Stromal cell of bone marrow (primary cell): ENCODE results near the gene CCM2.
"Not testable (repeated sequence)": the region's sequence is repeated elsewhere in the genome, so short reads cannot be mapped to it uniquely, and the experiment has no call there.

Source experiments
- DNase-seq: peaks from one replicate; pipeline ENCODE4 v3.0.0-alpha.2; 2012; ENCODE audit warnings: low read depth

CCM2 gene

GRCh38 chr7:44981035-44981706 lies 18.8 kb upstream of the CCM2 start:
- DNase-seq, result no peak

GRCh38 chr7:44982535-44982923 lies 17.5 kb upstream of the CCM2 start:
- DNase-seq, result no peak

DNA sequence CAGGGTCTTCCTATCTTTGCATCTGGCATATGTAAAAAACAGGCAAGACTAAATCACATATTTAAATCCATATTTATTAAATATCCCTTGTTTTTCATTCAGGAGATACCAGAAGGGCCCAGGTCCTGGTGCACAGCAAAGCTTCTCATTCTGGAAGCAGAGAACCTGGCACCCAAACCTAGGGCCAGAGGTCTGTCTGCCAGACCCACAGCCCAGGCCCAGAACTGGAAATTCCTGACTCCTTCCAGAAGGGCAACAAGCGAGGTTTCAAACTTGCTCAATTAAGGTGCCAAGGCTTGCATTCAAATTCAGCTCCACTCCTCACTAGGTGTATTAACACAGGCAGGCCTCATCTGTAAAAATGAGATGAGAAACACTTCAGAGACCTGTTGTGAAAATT lies 17.0 kb upstream of the CCM2 start:
- no peak for DNase-seq

DNA sequence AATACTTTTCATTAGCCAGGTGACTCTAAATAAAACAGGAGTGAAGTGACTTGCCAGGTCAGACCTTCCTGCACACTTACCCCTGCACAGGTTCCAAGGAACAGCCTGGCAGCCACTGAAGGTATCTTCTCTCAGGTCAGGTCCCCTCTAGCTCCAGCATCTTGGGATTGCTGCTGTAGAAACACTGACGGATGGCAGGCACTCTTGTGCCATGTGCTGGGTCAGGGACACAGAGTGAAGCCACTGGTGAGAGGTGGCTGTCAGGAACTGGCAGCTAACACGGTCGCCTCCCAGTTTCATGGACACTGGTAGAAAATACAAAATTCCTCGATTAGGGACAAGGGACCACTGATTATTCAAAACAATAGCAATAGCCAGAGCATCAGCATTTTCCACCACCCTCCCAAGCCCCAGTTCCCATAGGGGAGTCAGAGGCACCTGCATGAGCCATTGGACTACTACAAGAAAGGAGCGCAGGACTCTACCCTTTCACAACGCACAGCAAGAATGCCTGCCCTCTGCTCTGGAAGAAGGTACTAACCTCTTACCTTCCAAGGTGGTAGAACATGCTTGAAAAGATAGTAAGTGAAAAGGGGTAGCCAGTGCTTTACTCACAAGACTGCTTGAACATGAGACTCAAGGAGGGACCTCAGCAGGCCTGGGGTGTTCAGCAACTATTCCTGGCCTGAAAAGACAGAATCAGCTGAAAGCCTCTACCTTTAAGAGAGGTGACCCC lies 16.1 kb upstream of the CCM2 start:
- no peak for DNase-seq

- DNase-seq, result no peak
Measured at GRCh38 chr7:44984478-44984758, 15.6 kb upstream of the CCM2 start.

DNA sequence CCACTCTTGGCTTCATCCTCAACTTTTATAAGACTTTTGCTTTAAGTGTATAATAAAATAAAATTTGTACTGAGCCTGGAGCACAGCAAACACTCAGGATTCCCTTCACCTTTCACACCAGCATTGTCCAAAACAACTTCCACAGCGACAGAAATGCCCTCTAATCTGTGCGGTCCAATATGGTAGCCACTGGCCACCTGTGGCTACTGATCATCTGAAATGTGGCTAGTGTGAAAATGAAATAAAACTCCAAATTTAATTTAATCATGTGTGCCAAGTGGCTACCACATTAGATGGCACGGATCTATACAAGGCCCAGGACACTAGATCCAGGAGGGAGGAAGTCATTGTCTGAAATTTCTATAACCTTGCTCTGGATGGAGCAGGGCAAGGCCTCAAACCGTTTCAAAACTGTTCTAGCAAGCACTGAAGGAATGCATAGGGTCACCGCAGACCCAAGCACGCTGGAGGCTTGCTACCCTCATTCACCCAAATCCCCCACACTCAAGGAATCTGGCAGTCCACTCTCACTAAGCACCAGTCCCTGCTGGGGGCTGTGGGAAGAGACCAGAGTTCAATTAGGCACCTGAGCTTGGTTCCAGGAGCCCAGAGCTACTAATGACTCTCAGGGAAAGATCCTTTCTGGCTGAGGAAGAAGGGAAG lies 14.8 kb upstream of the CCM2 start:
- no peak for DNase-seq

GRCh38 chr7:44985900-44986217 lies 14.1 kb upstream of the CCM2 start:
- no peak for DNase-seq

DNA sequence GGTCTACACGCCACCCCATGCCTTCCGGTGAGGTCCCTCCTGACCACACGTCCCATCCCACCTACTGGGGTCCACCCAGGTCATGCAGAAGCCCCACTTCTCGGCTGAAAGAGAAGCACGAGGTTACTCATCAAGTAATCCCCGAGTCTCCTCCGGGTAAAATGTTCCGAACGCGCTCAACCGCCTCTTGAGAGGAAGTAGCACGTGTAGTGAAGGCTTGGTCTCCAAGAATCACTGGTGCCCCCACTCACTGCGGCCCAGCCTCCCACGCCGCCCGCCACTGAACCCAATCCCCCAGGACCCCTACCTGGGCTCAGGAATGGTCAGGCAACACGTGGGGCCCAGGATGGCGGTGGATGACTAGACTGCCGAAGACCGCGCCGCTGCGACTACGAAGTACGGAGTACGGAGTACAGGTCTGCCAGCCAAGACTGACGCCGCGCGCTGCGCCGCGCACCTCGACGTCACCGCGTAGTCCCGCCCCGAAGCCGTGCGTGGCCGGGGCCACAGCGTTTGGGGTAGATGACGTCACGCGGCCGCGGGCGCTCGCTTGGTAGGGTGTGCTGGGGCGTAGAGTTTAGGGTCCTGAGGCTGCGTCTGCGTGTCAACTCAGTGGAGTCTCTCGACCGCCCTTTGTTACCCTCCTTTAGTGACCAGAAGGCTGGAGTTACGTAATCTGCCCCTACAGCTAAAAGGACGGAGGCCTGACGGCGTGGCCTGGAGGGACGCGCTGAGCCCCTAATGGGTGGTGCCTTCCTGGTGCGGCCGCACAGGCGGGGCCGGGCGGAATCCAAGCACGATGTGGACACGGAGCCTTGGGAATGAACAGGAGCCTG lies 13.6 kb upstream of the CCM2 start:
- DNase-seq, result peak; percentile 83

DNA sequence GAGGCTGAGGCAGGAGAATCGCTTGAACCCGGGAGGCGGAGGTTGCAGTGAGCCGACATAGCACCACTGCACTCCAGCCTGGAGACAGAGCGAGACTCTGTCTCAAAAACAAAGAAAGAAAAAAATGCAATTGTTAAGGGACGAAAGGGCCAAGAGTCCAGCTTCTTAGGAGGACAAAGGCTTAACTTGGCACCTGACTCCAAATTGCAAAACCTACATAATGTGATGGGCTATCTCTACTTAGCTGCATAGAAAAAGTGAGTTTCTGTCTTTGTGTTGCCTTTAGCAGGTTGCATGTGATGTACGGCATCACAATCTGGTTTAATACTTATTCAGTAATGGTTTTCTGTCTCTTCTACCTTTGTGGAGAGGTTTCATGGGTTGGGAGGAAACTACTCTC lies 12.5 kb upstream of the CCM2 start:
- DNase-seq, result no peak

GRCh38 chr7:44987996-44988395 lies 12.0 kb upstream of the CCM2 start:
- DNase-seq, result no peak

GRCh38 chr7:44988701-44989100 lies 11.3 kb upstream of the CCM2 start:
- DNase-seq, result no peak

GRCh38 chr7:44989132-44989531 lies 10.9 kb upstream of the CCM2 start:
- DNase-seq, result no peak

- DNase-seq, result no peak
Measured at GRCh38 chr7:44990109-44991023, 9.6 kb upstream of the CCM2 start.

- not testable (repeated sequence) for DNase-seq
Measured at GRCh38 chr7:44992004-44992795, 7.8 kb upstream of the CCM2 start.

- DNase-seq, result no peak
Measured at GRCh38 chr7:44994877-44995554, 5.0 kb upstream of the CCM2 start.

DNA sequence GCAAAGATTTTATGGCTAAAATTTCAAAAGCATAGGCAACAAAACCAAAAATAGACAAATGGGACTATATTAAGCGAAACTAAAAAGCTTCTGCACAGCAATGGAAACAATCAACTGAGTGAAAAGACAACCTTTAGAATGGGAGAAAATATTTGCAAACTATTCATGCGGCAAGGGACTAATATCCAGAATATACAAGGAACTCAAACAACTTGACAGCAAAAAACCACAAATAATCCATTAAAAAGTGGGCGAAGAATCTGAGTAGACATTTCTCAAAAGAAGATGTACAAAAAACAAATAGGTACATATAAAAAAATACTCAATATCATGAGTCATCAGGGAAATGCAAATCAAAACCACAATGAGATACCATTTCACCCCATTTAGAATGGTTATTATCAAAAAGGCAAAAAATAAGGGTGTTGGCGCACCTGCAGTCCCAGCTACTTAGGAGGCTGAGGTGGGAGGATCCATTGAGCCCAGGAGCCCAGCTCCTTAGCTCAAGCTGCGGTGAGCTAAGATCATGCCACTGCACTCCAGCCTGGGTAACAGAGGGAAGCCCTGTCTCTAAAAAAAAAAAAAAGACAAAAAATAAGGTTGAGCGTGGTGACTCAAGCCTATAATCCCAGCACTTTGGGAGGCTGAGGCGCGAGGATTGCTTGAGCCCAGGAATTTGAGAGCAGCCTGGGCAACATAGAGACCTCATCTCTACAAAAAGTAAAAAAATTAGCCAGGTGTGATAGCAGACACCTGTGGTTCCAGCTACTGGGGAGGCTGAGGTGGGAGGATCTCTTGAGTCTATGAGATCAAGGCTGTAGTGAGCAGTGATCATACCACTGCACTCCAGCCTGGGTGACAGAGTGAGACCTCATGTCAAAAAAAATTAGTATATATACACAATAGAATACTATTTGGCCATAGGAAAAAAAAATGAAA lies 4.2 kb upstream of the CCM2 start:
- DNase-seq, result no peak

DNA sequence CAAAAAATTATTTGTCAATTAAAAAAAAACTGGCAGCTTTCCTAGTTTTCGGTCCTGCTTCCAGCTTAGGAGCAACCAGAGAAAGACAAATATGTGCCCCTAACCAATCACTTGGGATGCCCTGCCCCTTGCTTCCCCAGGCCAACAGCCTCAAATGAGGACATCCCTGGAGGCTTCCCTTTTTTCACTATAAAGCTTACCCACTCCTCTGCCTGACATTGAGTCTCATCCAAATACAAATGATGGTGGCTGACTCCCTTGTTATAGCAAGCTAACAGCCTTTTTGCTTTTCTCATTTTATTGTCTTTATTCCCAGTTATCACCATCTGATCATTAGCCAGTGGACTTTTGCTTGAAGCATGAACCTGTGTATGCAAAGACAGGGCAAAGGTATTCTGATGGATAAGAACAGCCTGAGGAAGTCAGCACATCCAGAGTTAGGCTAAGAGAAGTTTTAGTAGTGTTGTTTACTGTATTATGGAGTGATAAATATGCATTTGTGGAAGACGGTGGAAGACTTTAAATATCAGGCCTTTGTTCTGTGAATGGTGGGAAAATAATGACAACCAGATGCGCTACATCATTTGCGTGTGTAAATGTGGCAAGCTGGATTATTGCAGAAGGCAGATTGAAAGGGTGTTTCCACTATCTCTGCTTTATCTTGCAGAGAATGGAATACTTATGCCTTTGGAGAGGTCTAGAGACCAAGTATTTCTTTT lies 1.7 kb upstream of the CCM2 start:
- DNase-seq, result no peak

GRCh38 chr7:44999245-45000092 lies 532 bp upstream of the CCM2 start:
- peak; percentile 98 for DNase-seq
